Lung (tissue), 16 donors: ENCODE results near the gene DDX43. TPM values are rescaled to one million over a fixed set of nuclear protein-coding genes. Genes with fewer than 3 reads are reported as not detected.

Experiments used
- ATAC-seq: fragments of 200-7000 bp; cut with Tn5 transposase; one replicate; pipeline ENCODE4 v1.9.1; 2020; ENCODE audit warnings: moderate number of reproducible peaks; ENCODE audit not compliant: insufficient read depth, low FRiP score
- DNase-seq, 3 donors: peaks; one replicate each; pipeline ENCODE4 v3.0.0-alpha.2; 2013 to 2017
- H3K27ac ChIP-seq, 2 donors: one replicate each; pipeline ENCODE4 v1.5.1; 2013; ENCODE audit warnings: mild to moderate bottlenecking in 2 of 2, moderate library complexity in 2 of 2, control low read depth in 1 of 2, inconsistent platforms in 1 of 2, low read depth in 1 of 2, low read length in 1 of 2
- H3K27me3 ChIP-seq, 3 donors: one replicate each; pipeline ENCODE4 v1.5.1; 2013; ENCODE audit warnings: low read length in 2 of 3; ENCODE audit not compliant: control insufficient read depth in 3 of 3, insufficient read depth in 3 of 3
- H3K36me3 ChIP-seq, 4 donors: one replicate each; pipeline ENCODE4 v1.5.1; 2013; ENCODE audit warnings: low read length in 4 of 4, mild to moderate bottlenecking in 1 of 4, moderate library complexity in 1 of 4; ENCODE audit not compliant: control insufficient read depth in 4 of 4, insufficient read depth in 4 of 4
- H3K4me1 ChIP-seq, 5 donors: one replicate each; pipeline ENCODE4 v1.5.1; 2013; ENCODE audit warnings: low read length in 5 of 5, mild to moderate bottlenecking in 2 of 5, moderate library complexity in 1 of 5; ENCODE audit not compliant: control insufficient read depth in 5 of 5, insufficient read depth in 5 of 5
- H3K4me3 ChIP-seq: one replicate; pipeline ENCODE4 v1.5.1; 2013; ENCODE audit warnings: mild to moderate bottlenecking, control low read depth, moderate library complexity
- H3K9ac ChIP-seq, 2 donors: one replicate each; pipeline ENCODE4 v1.5.1; 2013; ENCODE audit warnings: low read length in 2 of 2, control low read depth in 1 of 2; ENCODE audit not compliant: insufficient read depth in 1 of 2
- H3K9me3 ChIP-seq, 4 donors: one replicate each; pipeline ENCODE4 v1.5.1; 2013; ENCODE audit warnings: low read length in 3 of 4, mild to moderate bottlenecking in 1 of 4, moderate library complexity in 1 of 4; ENCODE audit not compliant: control insufficient read depth in 4 of 4, insufficient read depth in 3 of 4
- WGBS, 2 donors: extraction: QIAGEN DNeasy Blood & Tissue Kit; methylation state at CpG; one replicate each; pipeline ENCODE4 v1.1.7; 2013; 5-methylcytosine and 5-hydroxymethylcytosine counted together
- long read RNA-seq, 5 donors: transcript quantifications; one replicate each; lab custom pipeline, GENCODE V29; 2026
- polyA plus RNA-seq, 2 donors: library from polyadenylated mRNA; stranded (reverse); fragments of 200-250 nt; gene quantifications; one replicate each; pipeline ENCODE4 v1.2.1, GENCODE V29; 2013
- total RNA-seq, 2 donors: library from RNA; depleted of rRNA in 1 of 2; stranded (reverse); fragments of >200 nt in 1 of 2; gene quantifications; one replicate each; pipeline ENCODE4 v1.2.1, GENCODE V29; 2014 to 2021
- TF ChIP-seq, protein P1 (sequence below): IDR thresholded peaks from 2 replicates; pipeline ENCODE4 v1.5.1; 2012; ENCODE audit warnings: mild to moderate bottlenecking; ENCODE audit errors: control extremely low read depth, extremely low read depth
- donor health status: control.
- donor health status: control.
- donor health status: Bipolar disorder and iron deficiency.
- donor health status: healthy.
- donor health status: DM: yes; HTN: yes; CAD: no.

DDX43 gene
- total RNA-seq (1 to 10 TPM in 1 of 2 donors, under 1 TPM in 1; 0.14 to 3.0 TPM), polyA plus RNA-seq (1 to 10 TPM in 1 of 2 donors, under 1 TPM in 1; 0.81 to 1.0 TPM)
- long read RNA-seq, donor 1, partial matches to known transcripts, result 6 of 6 reads
- long read RNA-seq, donor 1, other reads (novel, unspliced or antisense), result 0 of 6 reads
- long read RNA-seq, donor 2, result 0 reads
- long read RNA-seq, donor 3, result 0 reads
- long read RNA-seq, donor 4, result 0 reads
- long read RNA-seq, donor 5, result 0 reads

DNA sequence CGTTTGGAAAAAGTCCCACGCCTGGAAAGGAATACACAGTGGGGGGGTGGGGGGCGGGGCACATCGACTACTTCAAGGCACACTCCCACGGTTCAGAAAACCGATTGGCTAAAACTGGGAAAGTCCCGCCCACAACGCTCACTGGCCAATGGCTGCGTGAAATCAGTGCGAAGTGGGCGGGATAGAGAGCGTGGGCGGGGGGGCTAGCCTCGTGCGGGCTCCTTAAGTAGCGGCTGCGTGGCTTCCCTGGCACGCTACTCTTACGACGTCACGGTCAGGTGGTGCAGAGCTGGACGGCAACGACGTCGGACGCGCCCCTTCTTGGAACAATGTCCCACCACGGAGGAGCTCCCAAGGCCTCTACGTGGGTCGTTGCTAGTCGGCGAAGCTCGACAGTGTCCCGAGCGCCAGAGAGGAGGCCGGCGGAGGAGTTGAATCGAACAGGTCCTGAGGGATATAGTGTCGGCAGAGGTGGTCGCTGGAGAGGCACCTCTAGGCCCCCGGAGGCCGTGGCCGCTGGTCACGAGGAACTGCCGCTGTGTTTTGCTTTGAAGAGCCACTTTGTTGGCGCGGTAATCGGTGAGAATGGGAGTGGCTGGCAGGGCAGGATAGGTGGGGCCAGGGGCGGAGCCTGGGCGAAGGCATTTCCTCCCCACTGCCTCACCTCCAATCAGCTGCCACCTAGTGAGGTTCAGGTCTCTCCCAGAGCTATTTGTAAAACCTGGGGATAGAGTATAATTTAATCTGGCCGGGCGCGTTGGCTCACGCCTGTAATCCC, at the start of gene DDX43:
Gene DDX43, plus strand, starts transcription at position 252 of the 778 bp plus-strand sequence. Its CDS starts 78 bp downstream, at position 330.
- Histone ChIP-seq H3K9me3 (no peaks in the 10 kb centered on the region), H3K27me3 (no peaks in the 10 kb centered on the region), H3K36me3 (no peaks in the 10 kb centered on the region), H3K27ac (peak within 1 kb of the TSS in 1 of 2 donors; percentile 6), H3K9ac (no peak within 1 kb of the TSS), H3K4me1 (no peaks in the 10 kb centered on the region), H3K4me3 (no peak within 1 kb of the TSS)
- DNase-seq (peak; percentile 13 to 32 (median 25)), ATAC-seq (peak; percentile 72)
- WGBS, 2 donors, result 81% methylated on average over 54 of the region's 54 CpGs
- TF ChIP-seq, protein P1, sequence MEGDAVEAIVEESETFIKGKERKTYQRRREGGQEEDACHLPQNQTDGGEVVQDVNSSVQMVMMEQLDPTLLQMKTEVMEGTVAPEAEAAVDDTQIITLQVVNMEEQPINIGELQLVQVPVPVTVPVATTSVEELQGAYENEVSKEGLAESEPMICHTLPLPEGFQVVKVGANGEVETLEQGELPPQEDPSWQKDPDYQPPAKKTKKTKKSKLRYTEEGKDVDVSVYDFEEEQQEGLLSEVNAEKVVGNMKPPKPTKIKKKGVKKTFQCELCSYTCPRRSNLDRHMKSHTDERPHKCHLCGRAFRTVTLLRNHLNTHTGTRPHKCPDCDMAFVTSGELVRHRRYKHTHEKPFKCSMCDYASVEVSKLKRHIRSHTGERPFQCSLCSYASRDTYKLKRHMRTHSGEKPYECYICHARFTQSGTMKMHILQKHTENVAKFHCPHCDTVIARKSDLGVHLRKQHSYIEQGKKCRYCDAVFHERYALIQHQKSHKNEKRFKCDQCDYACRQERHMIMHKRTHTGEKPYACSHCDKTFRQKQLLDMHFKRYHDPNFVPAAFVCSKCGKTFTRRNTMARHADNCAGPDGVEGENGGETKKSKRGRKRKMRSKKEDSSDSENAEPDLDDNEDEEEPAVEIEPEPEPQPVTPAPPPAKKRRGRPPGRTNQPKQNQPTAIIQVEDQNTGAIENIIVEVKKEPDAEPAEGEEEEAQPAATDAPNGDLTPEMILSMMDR, result no peak

- Histone ChIP-seq H3K27me3 (peaks cover 0 to 6% (median 0%) of the 10 kb centered on the region in 3 donors), H3K27ac (no peak overlapping the region), H3K9me3 (peaks cover 0 to 4% (median 0%) of the 10 kb centered on the region in 4 donors), H3K4me3 (no peak overlapping the region), H3K36me3 (no peaks in the 10 kb centered on the region), H3K4me1 (peaks cover 0 to 10% (median 0%) of the 10 kb centered on the region in 5 donors), H3K9ac (no peak overlapping the region)
- ATAC-seq, result no peak
- no peak for DNase-seq
- 43 to 50% methylated on average over 33 of the region's 33 CpGs for WGBS, 2 donors
- TF ChIP-seq, protein P1, result no peak
These were observed 46.0 kb upstream of the DDX43 start for GRCh38 chr6:73348550-73349204.

GRCh38 chr6:73349311-73349710, 45.3 kb upstream of the DDX43 start:
- Histone ChIP-seq H3K4me1 (peaks cover 0 to 9% (median 0%) of the 10 kb centered on the region in 5 donors), H3K9me3 (peaks cover 0 to 4% (median 0%) of the 10 kb centered on the region in 4 donors), H3K27me3 (peaks cover 0 to 6% (median 0%) of the 10 kb centered on the region in 3 donors), H3K27ac (no peak overlapping the region), H3K36me3 (no peaks in the 10 kb centered on the region), H3K4me3 (no peak overlapping the region), H3K9ac (no peak overlapping the region)
- TF ChIP-seq, protein P1, result no peak
- DNase-seq (no peak), ATAC-seq (no peak)
- WGBS, 2 donors, result 17 to 26% methylated on average over 6 of the region's 6 CpGs
